ENCODE measurements around the gene PLAC9.

- no peak for TF ChIP-seq CTCF (IDR thresholded peaks at IDR 0.05)
- TF ChIP-seq EZH2 (IDR thresholded peaks at IDR 0.05) = no peak
- no peak for TF ChIP-seq EZH2phosphoT487 (IDR thresholded peaks at IDR 0.05)
These were observed 28.2 kb upstream of the PLAC9 start for GRCh38 chr10:80104066-80104926.

Measured in neural progenitor cell (in vitro differentiated cells).